GM21576 (cell line): ENCODE results near the gene ERAL1.
"Not testable (repeated sequence)": the region's sequence is repeated elsewhere in the genome, so short reads cannot be mapped to it uniquely, and the experiment has no call there.

Experiments
- ATAC-seq: cut with Tn5 transposase; IDR thresholded peaks from one replicate; pipeline ENCODE4 v1.9.1; 2021; ENCODE audit warnings: mild to moderate bottlenecking, moderate library complexity; ENCODE audit not compliant: unreplicated experiment

Gene ERAL1

GRCh38 chr17:28849281-28849680 lies 5.5 kb upstream of the ERAL1 start:
- ATAC-seq: no peak

- ATAC-seq: no peak
Observed at GRCh38 chr17:28853295-28853694, 1.5 kb upstream of the ERAL1 start.

- ATAC-seq: no peak
Observed at GRCh38 chr17:28855336-28855679, 492 bp downstream of the ERAL1 start.

- ATAC-seq: no peak
Observed at GRCh38 chr17:28856028-28856574, 1.3 kb downstream of the ERAL1 start.

GRCh38 chr17:28857905-28858800 lies 3.3 kb downstream of the ERAL1 start:
- ATAC-seq: no peak

- no peak for ATAC-seq
Observed at GRCh38 chr17:28858801-28859355, 4.1 kb downstream of the ERAL1 start.

GRCh38 chr17:28860363-28860808 lies 5.6 kb downstream of the ERAL1 start:
- ATAC-seq: no peak

GRCh38 chr17:28861393-28862203 lies 6.8 kb downstream of the ERAL1 start:
- no peak for ATAC-seq

- ATAC-seq: no peak
Observed at GRCh38 chr17:28862561-28862960, 7.7 kb downstream of the ERAL1 start.

- ATAC-seq: no peak
Observed at GRCh38 chr17:28863953-28864352, 9.1 kb downstream of the ERAL1 start.

- no peak for ATAC-seq
Observed at GRCh38 chr17:28864991-28865849, 10.4 kb downstream of the ERAL1 start.

- no peak for ATAC-seq
Observed at GRCh38 chr17:28865946-28866752, 11.3 kb downstream of the ERAL1 start.

- no peak for ATAC-seq
Observed at GRCh38 chr17:28867276-28867675, 12.5 kb downstream of the ERAL1 start.

- peak; percentile 89 for ATAC-seq
Observed at GRCh38 chr17:28871056-28871579, 16.3 kb downstream of the ERAL1 start.

- no peak for ATAC-seq
Observed at GRCh38 chr17:28873839-28874238, 19.0 kb downstream of the ERAL1 start.

- no peak for ATAC-seq
Observed at GRCh38 chr17:28874750-28875149, 19.9 kb downstream of the ERAL1 start.

GRCh38 chr17:28875848-28876550 lies 21.2 kb downstream of the ERAL1 start:
- no peak for ATAC-seq

- ATAC-seq: not testable (repeated sequence)
Observed at GRCh38 chr17:28877150-28877711, 22.4 kb downstream of the ERAL1 start.
